Right renal pelvis (tissue), 4 donors: ENCODE data around the gene FNDC3A. TPM values are rescaled to one million over a fixed set of nuclear protein-coding genes. Genes with fewer than 3 reads are reported as not detected.
"Not testable (repeated sequence)": the region's sequence is repeated elsewhere in the genome, so short reads cannot be mapped to it uniquely, and the experiment has no call there.

Experiments used
- DNase-seq, 4 donors: peaks; one replicate each; pipeline ENCODE4 v3.0.0-alpha.2; 2013; ENCODE audit warnings: low read depth in 4 of 4, low spot score in 3 of 4, missing footprints in 1 of 4
- polyA plus RNA-seq, 4 donors: library from polyadenylated mRNA; unstranded; fragments of 120-200 nt; gene quantifications; one replicate each; pipeline ENCODE4 v1.2.1, GENCODE V29; 2013; ENCODE audit not compliant: insufficient read length in 4 of 4

Gene FNDC3A
- polyA plus RNA-seq, 4 donors, result 68.5 to 88.5 (median 81.6) TPM

GRCh38 chr13:49029570-49029969, 53.9 kb downstream of the FNDC3A start:
- DNase-seq, result no peak

GRCh38 chr13:49030213-49030612, 54.5 kb downstream of the FNDC3A start:
- DNase-seq, result no peak

GRCh38 chr13:49040872-49041271, 65.2 kb downstream of the FNDC3A start:
- no peak for DNase-seq

GRCh38 chr13:49042476-49042875, 66.8 kb downstream of the FNDC3A start:
- no peak for DNase-seq

GRCh38 chr13:49044008-49044407, 68.3 kb downstream of the FNDC3A start:
- DNase-seq, result no peak

- no peak for DNase-seq
Observed at GRCh38 chr13:49044836-49045235, 69.1 kb downstream of the FNDC3A start.

- DNase-seq, result no peak
Observed at GRCh38 chr13:49046002-49046401, 70.3 kb downstream of the FNDC3A start.

- DNase-seq, result no peak
Observed at GRCh38 chr13:49046519-49046918, 70.8 kb downstream of the FNDC3A start.

- no peak for DNase-seq
Observed at GRCh38 chr13:49052813-49053212, 77.1 kb downstream of the FNDC3A start.

GRCh38 chr13:49053215-49053614, 77.5 kb downstream of the FNDC3A start:
- no peak for DNase-seq

- DNase-seq, result no peak
Observed at GRCh38 chr13:49053906-49054305, 78.2 kb downstream of the FNDC3A start.

- DNase-seq, result no peak
Observed at GRCh38 chr13:49055021-49055420, 79.3 kb downstream of the FNDC3A start.

- no peak for DNase-seq
Observed at GRCh38 chr13:49057176-49057575, 81.5 kb downstream of the FNDC3A start.

- DNase-seq, result no peak
Observed at GRCh38 chr13:49058761-49059160, 83.0 kb downstream of the FNDC3A start.

- no peak for DNase-seq
Observed at GRCh38 chr13:49060678-49061387, 85.1 kb downstream of the FNDC3A start.

GRCh38 chr13:49061388-49061752, 85.7 kb downstream of the FNDC3A start:
- DNase-seq, result not testable (repeated sequence)

- no peak for DNase-seq
Observed at GRCh38 chr13:49062297-49062896, 86.7 kb downstream of the FNDC3A start.

- no peak for DNase-seq
Observed at GRCh38 chr13:49063011-49063410, 87.3 kb downstream of the FNDC3A start.

- DNase-seq, result no peak
Observed at GRCh38 chr13:49063497-49063896, 87.8 kb downstream of the FNDC3A start.

- no peak for DNase-seq
Observed at GRCh38 chr13:49064476-49064875, 88.8 kb downstream of the FNDC3A start.

- DNase-seq, result no peak
Observed at GRCh38 chr13:49066856-49067255, 91.1 kb downstream of the FNDC3A start.

- DNase-seq, result not testable (repeated sequence)
Observed at GRCh38 chr13:49068498-49068897, 92.8 kb downstream of the FNDC3A start.
